Measurements from ENCODE around the gene PSD2.

DNA sequence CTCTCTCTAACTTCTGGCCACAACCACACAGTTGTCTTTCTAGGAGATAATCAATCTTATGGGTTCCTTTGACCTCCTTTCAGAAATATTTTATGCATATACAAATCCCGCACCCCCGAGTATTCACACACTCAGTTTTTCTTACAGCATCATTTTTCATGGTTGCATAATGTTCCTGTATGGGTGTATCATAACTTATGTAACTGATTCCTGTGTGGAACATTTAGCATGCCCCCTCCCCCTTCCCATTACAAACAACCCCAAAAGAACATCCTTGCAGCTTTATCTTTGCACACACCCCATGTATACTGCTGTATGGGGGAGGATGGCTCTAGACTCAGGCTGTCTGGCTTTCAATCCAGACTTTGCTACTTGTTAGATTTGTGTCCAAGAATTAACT, 93.8 kb downstream of the PSD2 start:
- no peak for TF ChIP-seq EZH2 (IDR thresholded peaks at IDR 0.05; ENCODE audit: insufficient read depth, poor library complexity, severe bottlenecking)
- no peak for TF ChIP-seq EZH2phosphoT487 (IDR thresholded peaks at IDR 0.05; ENCODE audit: insufficient read depth, low read depth)

Data from GM23248 (cell line).